ENCODE measurements around the gene RNF212. TPM values are rescaled to one million over a fixed set of nuclear protein-coding genes. Genes with fewer than 3 reads are reported as not detected.
A peak's percentile ranks its signal among the peaks of the same experiment; 100 is the strongest.
"Not testable (repeated sequence)": the region's sequence is repeated elsewhere in the genome, so short reads cannot be mapped to it uniquely, and the experiment has no call there.

The RNF212 gene
- total RNA-seq, 1 donor from 2014 or later, result 9.1 TPM

DNA sequence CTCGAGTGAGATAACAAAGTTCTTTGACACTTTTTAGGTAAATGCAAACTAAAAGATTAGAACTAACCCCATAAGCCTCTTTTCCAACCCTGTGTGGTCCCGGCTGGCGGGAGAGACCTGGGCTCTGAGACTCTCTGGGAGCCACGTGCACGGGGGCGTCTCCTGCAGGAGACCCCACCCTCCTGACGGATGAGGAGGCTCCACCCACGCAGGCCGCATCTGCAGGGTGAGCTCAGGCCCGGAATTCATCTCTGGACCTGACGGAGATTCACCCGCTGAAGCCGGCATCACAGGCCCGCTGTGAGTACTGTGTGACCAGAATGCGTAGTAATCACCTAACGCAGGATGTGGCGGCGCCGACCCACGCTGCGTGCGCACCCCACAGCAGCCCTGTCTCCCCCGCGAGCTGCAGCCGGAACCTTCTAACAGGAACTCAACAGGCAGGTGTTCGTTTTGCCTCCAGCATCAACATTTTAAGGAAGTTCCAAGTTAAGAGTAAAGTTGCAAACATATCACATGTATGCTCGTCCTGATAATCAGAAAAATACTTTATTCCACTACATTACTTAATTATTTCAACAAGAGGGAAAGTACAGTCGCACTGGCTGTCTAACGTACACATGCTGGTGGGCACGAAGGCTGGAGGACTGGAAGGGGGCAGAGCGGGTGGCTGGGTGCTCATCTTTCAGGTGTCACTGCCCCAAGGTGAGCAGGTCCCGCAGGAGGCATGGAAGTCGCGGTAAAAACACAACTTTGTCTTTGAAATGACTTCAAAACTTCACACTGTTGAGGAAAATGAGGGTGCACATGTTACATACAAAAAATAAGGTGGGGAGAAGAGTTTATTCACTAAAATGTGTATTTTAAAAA is 57.4 kb downstream of the RNF212 start:
- peaks cover 2% of the 10 kb centered on the region for H3K27me3 Mint-ChIP-seq (ENCODE audit: low read depth)
- no peak overlapping the region for H3K4me3 Mint-ChIP-seq (ENCODE audit: unreplicated experiment)
- H3K9me3 Mint-ChIP-seq (ENCODE audit: low read depth), result no peaks in the 10 kb centered on the region
- no peak overlapping the region for H3K27ac Mint-ChIP-seq (ENCODE audit: unreplicated experiment)
- peaks cover 26% of the 10 kb centered on the region for H3K4me1 Mint-ChIP-seq (ENCODE audit: low read depth)
- no peak for DNase-seq (ENCODE audit: low spot score)
- H3K36me3 Mint-ChIP-seq (ENCODE audit: low read depth), result no peaks in the 10 kb centered on the region
- TF ChIP-seq, protein P1, sequence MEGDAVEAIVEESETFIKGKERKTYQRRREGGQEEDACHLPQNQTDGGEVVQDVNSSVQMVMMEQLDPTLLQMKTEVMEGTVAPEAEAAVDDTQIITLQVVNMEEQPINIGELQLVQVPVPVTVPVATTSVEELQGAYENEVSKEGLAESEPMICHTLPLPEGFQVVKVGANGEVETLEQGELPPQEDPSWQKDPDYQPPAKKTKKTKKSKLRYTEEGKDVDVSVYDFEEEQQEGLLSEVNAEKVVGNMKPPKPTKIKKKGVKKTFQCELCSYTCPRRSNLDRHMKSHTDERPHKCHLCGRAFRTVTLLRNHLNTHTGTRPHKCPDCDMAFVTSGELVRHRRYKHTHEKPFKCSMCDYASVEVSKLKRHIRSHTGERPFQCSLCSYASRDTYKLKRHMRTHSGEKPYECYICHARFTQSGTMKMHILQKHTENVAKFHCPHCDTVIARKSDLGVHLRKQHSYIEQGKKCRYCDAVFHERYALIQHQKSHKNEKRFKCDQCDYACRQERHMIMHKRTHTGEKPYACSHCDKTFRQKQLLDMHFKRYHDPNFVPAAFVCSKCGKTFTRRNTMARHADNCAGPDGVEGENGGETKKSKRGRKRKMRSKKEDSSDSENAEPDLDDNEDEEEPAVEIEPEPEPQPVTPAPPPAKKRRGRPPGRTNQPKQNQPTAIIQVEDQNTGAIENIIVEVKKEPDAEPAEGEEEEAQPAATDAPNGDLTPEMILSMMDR (IDR thresholded peaks at IDR 0.05), result no peak

DNA sequence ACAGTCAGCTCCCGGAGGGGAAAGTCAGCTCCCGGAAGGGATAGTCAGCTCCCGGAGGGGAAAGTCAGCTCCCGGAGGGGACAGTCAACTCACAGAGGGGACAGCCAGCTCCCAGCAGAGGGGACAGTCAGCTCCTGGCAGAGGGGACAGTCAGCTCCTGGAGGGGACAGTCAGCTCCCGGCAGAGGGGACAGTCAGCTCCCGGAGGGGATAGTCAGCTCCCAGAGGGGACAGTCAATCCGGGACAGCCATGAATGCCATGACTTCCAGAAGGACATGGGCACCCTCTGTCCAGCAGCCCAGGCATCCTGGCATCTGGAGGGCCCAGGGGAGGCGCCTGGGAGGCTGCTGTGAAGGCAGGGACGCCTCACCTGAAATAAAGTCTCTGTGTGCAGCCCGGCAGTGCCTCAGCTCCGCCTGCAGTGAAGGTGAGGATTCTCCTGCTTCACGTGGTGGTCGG is 58.1 kb downstream of the RNF212 start:
- DNase-seq (ENCODE audit: low spot score); H3K9me3 Mint-ChIP-seq (ENCODE audit: low read depth); H3K4me3 Mint-ChIP-seq (ENCODE audit: unreplicated experiment); H3K36me3 Mint-ChIP-seq (ENCODE audit: low read depth); H3K27me3 Mint-ChIP-seq (ENCODE audit: low read depth); H3K27ac Mint-ChIP-seq (ENCODE audit: unreplicated experiment): not testable (repeated sequence)
- H3K4me1 Mint-ChIP-seq (ENCODE audit: low read depth), result peaks cover 28% of the 10 kb centered on the region

DNA sequence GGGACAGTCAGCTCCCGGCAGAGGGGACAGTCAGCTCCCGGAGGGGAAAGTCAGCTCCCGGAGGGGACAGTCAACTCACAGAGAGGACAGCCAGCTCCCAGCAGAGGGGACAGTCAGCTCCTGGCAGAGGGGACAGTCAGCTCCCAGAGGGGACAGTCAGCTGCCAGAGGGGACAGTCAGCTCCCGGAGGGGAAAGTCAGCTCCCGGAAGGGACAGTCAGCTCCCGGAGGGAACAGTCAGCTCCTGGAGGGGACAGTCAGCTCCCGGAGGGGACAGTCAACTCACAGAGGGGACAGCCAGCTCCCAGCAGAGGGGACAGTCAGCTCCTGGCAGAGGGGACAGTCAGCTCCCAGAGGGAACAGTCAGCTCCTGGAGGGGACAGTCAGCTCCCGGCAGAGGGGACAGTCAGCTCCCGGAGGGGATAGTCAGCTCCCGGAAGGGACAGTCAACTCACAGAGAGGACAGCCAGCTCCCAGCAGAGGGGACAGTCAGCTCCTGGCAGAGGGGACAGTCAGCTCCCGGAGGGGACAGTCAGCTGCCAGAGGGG is 58.6 kb downstream of the RNF212 start:
- H3K9me3 Mint-ChIP-seq (ENCODE audit: low read depth); H3K27ac Mint-ChIP-seq (ENCODE audit: unreplicated experiment); H3K4me3 Mint-ChIP-seq (ENCODE audit: unreplicated experiment); H3K27me3 Mint-ChIP-seq (ENCODE audit: low read depth); H3K36me3 Mint-ChIP-seq (ENCODE audit: low read depth); DNase-seq (ENCODE audit: low spot score): not testable (repeated sequence)
- H3K4me1 Mint-ChIP-seq (ENCODE audit: low read depth), result peaks cover 28% of the 10 kb centered on the region

DNA sequence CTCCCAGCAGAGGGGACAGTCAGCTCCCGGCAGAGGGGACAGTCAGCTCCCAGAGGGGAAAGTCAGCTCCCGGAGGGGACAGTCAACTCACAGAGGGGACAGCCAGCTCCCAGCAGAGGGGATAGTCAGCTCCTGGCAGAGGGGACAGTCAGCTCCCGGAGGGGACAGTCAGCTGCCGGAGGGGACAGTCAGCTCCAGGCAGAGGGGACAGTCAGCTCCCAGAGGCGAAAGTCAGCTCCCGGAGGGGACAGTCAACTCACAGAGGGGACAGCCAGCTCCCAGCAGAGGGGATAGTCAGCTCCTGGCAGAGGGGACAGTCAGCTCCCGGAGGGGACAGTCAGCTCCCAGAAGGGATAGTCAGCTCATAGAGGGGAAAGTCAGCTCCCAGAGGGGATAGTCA is 59.5 kb downstream of the RNF212 start:
- not testable (repeated sequence) for H3K9me3 Mint-ChIP-seq (ENCODE audit: low read depth); H3K4me3 Mint-ChIP-seq (ENCODE audit: unreplicated experiment); H3K36me3 Mint-ChIP-seq (ENCODE audit: low read depth); H3K27me3 Mint-ChIP-seq (ENCODE audit: low read depth); DNase-seq (ENCODE audit: low spot score)
- peak overlapping the region; percentile 89 for H3K27ac Mint-ChIP-seq (ENCODE audit: unreplicated experiment)
- peaks cover 28% of the 10 kb centered on the region for H3K4me1 Mint-ChIP-seq (ENCODE audit: low read depth)

DNA sequence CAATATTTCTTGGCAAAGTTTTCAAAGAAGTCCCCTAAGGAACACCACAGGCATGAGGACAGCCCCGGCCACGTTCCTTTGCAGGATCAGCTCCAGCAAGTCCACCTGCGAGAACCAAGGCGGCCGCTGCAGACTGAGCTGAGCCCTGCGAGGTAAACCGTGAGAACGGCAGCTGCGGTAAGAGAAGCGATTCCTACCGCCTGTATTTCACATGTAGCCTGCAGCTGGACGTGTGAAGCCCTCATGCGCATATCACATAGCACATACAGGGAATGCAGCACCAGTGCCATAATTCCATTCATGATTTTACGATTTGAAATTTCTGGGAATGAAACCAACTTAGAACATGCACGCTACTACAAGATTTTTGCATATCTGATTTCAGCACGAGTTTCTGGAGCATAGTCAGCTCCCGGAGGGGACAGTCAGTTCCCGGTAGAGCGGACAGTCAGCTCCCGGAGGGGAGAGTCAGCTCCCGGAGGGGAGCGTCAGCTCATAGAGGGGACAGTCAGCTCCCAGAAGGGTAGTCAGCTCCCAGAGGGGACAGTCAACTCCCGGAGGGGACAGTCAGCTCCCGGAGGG is 60.2 kb downstream of the RNF212 start:
- peaks cover 2% of the 10 kb centered on the region for H3K27me3 Mint-ChIP-seq (ENCODE audit: low read depth)
- TF ChIP-seq, protein P1 (IDR thresholded peaks at IDR 0.05), result no peak
- peaks cover 31% of the 10 kb centered on the region for H3K4me1 Mint-ChIP-seq (ENCODE audit: low read depth)
- H3K4me3 Mint-ChIP-seq (ENCODE audit: unreplicated experiment), result peak overlapping the region; percentile 48
- H3K27ac Mint-ChIP-seq (ENCODE audit: unreplicated experiment), result peak overlapping the region; percentile 89
- H3K36me3 Mint-ChIP-seq (ENCODE audit: low read depth), result no peaks in the 10 kb centered on the region
- peak; percentile 92 for DNase-seq (ENCODE audit: low spot score)
- no peaks in the 10 kb centered on the region for H3K9me3 Mint-ChIP-seq (ENCODE audit: low read depth)

DNA sequence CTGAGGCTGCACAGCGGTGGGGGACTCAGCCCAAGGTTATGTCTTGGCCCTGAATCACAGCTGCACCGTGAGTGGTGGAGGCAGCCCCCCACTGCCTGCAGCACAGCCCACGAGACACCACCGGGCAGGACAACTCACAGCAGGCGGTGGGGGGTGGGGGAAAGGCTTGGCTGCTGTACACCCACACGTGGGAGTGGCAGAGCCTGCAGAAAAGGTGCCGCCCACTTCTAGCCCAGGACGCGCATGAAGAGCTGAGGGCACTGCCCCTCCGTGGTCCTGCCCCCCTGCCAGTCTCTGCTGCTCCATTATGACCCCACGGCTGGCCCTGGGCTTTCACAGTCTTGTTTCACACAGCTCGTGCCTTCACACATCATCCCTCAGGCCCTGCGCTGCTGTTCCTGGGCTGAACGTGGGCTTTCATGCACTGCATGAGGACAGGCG is 61.1 kb downstream of the RNF212 start:
- Mint-ChIP-seq H3K4me1 (ENCODE audit: low read depth) (peaks cover 40% of the 10 kb centered on the region), H3K27me3 (ENCODE audit: low read depth) (peaks cover 2% of the 10 kb centered on the region), H3K9me3 (ENCODE audit: low read depth) (no peaks in the 10 kb centered on the region), H3K36me3 (ENCODE audit: low read depth) (no peaks in the 10 kb centered on the region), H3K27ac (ENCODE audit: unreplicated experiment) (peak overlapping the region; percentile 89), H3K4me3 (ENCODE audit: unreplicated experiment) (peak overlapping the region; percentile 39)
- no peak for DNase-seq (ENCODE audit: low spot score)
- TF ChIP-seq, protein P1 (IDR thresholded peaks at IDR 0.05), result no peak

Measured in chondrocyte (in vitro differentiated cells).